ENCODE data around the gene OXNAD1.

- TF ChIP-seq POLR2A (IDR thresholded peaks at IDR 0.05; ENCODE audit: low read length) (no peak), GATA1 (IDR thresholded peaks at IDR 0.05; ENCODE audit: low read depth, low read length) (no peak)
These were observed 55.7 kb downstream of the OXNAD1 start for GRCh38 chr3:16320711-16321110.

Data from erythroblast (primary cell).